ENCODE results near the gene LRG1.

DNA sequence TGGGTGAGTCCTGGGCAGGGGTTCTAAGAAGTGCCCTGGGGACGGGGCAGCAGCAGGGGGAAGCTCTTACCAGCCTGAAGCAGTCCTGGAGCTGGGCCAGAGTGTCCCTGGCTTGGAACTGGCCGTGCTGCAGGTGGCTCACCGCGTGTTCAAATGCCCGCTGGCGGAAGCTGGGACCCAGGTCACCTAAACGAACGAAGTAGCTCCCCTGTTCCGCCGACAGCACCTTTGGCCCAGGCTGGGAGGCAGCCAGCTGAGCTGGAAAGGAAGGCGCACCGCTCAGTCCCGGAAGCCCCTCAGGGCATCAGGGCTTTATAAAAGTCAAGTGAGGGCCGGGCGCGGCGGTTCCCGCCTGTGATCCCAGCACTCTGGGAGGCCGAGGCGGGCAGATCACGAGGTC, 31.1 kb downstream of the LRG1 start:
- TF ChIP-seq, protein P1, sequence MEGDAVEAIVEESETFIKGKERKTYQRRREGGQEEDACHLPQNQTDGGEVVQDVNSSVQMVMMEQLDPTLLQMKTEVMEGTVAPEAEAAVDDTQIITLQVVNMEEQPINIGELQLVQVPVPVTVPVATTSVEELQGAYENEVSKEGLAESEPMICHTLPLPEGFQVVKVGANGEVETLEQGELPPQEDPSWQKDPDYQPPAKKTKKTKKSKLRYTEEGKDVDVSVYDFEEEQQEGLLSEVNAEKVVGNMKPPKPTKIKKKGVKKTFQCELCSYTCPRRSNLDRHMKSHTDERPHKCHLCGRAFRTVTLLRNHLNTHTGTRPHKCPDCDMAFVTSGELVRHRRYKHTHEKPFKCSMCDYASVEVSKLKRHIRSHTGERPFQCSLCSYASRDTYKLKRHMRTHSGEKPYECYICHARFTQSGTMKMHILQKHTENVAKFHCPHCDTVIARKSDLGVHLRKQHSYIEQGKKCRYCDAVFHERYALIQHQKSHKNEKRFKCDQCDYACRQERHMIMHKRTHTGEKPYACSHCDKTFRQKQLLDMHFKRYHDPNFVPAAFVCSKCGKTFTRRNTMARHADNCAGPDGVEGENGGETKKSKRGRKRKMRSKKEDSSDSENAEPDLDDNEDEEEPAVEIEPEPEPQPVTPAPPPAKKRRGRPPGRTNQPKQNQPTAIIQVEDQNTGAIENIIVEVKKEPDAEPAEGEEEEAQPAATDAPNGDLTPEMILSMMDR (IDR thresholded peaks at IDR 0.05; ENCODE audit: low read depth, low read length, missing input control), result no peak
- TF ChIP-seq, protein P2, sequence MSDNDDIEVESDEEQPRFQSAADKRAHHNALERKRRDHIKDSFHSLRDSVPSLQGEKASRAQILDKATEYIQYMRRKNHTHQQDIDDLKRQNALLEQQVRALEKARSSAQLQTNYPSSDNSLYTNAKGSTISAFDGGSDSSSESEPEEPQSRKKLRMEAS (IDR thresholded peaks at IDR 0.05), result no peak
- TF ChIP-seq GABPA (IDR thresholded peaks at IDR 0.05 in 1 of 2, conservative IDR thresholded peaks at IDR 0.05 in 1 of 2), result no peak
- TF ChIP-seq YY1 (IDR thresholded peaks at IDR 0.05), result no peak
- TF ChIP-seq, protein P3, sequence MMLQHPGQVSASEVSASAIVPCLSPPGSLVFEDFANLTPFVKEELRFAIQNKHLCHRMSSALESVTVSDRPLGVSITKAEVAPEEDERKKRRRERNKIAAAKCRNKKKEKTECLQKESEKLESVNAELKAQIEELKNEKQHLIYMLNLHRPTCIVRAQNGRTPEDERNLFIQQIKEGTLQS (IDR thresholded peaks at IDR 0.05), result no peak
- TF ChIP-seq SP1 (IDR thresholded peaks at IDR 0.05), result no peak
- TF ChIP-seq TAF1 (conservative IDR thresholded peaks at IDR 0.05), result no peak
- TF ChIP-seq JUND (IDR thresholded peaks at IDR 0.05), result no peak
- no peak for TF ChIP-seq HNF4A (conservative IDR thresholded peaks at IDR 0.05)
- TF ChIP-seq RAD21 (IDR thresholded peaks at IDR 0.05), result no peak
- no peak for TF ChIP-seq NR2F2 (IDR thresholded peaks at IDR 0.05)
- no peak for TF ChIP-seq FOXA1 (IDR thresholded peaks at IDR 0.05)
